ENCODE results near the gene SPHK2. TPM values are rescaled to one million over a fixed set of nuclear protein-coding genes. Genes with fewer than 3 reads are reported as not detected.
A peak's percentile ranks its signal among the peaks of the same experiment; 100 is the strongest.

The SPHK2 gene
- total RNA-seq, 6 donors from 2014 or later: 9.1 to 50.3 (median 26.8) TPM

DNA sequence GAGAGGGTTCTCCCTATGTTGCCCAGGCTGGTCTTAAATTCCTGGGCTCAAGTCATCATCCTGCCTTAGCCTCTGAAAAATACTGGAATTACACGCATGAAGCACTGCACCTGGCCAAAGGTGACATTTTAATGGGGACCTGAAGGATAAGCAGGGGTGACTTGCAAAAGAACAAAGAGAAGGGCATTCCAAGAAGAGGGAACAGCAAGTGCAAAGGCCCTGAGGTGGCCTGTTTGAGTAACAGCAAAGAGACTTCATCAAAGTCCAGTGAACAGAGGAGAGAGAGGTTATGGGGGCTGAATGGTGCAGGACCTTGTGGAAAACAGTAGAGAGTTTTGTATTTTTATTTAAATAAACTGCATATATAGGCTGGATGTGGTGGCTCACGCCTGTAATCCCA, 22.5 kb downstream of the SPHK2 start:
- peaks cover 25 to 38% (median 32%) of the 10 kb centered on the region in 4 donors for H3K4me1 ChIP-seq
- H3K27ac ChIP-seq: no peak overlapping the region
- ATAC-seq (ENCODE audit: low FRiP score in 2 of 2): no peak
- H3K27me3 ChIP-seq: no peaks in the 10 kb centered on the region
- H3K9me3 ChIP-seq: no peaks in the 10 kb centered on the region
- no peaks in the 10 kb centered on the region for H3K36me3 ChIP-seq
- H3K4me3 ChIP-seq: no peak overlapping the region
- DNase-seq: no peak
- 95 to 100% methylated on average over 2 of the region's 2 CpGs for WGBS, 2 donors
- TF ChIP-seq POLR2A (IDR thresholded peaks at IDR 0.05): no peak
- no peak for TF ChIP-seq POLR2AphosphoS5 (IDR thresholded peaks at IDR 0.05)
- no peak for TF ChIP-seq EP300 (IDR thresholded peaks at IDR 0.05)
- TF ChIP-seq, protein P1, sequence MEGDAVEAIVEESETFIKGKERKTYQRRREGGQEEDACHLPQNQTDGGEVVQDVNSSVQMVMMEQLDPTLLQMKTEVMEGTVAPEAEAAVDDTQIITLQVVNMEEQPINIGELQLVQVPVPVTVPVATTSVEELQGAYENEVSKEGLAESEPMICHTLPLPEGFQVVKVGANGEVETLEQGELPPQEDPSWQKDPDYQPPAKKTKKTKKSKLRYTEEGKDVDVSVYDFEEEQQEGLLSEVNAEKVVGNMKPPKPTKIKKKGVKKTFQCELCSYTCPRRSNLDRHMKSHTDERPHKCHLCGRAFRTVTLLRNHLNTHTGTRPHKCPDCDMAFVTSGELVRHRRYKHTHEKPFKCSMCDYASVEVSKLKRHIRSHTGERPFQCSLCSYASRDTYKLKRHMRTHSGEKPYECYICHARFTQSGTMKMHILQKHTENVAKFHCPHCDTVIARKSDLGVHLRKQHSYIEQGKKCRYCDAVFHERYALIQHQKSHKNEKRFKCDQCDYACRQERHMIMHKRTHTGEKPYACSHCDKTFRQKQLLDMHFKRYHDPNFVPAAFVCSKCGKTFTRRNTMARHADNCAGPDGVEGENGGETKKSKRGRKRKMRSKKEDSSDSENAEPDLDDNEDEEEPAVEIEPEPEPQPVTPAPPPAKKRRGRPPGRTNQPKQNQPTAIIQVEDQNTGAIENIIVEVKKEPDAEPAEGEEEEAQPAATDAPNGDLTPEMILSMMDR (IDR thresholded peaks at IDR 0.05): no peak

DNA sequence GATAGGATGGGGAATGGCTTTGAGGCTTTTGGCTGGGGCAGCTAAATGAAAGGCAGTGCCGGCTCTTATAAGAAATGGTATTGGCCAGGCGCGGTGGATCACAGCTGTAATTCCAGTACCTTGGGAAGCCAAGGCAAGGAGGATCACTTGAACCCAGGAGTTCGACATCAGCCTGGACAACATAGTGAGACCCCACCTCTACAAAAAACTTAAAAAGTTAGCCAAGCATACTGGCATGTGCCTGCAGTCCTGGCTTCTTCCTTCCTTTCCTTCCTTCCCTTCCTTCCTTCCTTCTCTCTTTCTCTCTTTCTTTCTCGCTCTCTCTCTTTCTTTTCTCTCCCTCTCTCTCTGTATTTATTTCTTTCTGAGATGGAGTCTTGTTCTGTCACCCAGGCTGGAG, 23.6 kb downstream of the SPHK2 start:
- TF ChIP-seq POLR2A (IDR thresholded peaks at IDR 0.05): no peak
- TF ChIP-seq POLR2AphosphoS5 (IDR thresholded peaks at IDR 0.05): no peak
- no peak for TF ChIP-seq EP300 (IDR thresholded peaks at IDR 0.05)
- TF ChIP-seq, protein P1 (IDR thresholded peaks at IDR 0.05): no peak
- no peak overlapping the region for H3K4me3 ChIP-seq
- H3K9me3 ChIP-seq: no peaks in the 10 kb centered on the region
- H3K4me1 ChIP-seq: peaks cover 24 to 32% (median 31%) of the 10 kb centered on the region in 4 donors
- no peak overlapping the region for H3K27ac ChIP-seq
- H3K36me3 ChIP-seq: no peaks in the 10 kb centered on the region
- DNase-seq: no peak
- no peaks in the 10 kb centered on the region for H3K27me3 ChIP-seq
- no peak for ATAC-seq (ENCODE audit: low FRiP score in 2 of 2)
- 91 to 98% methylated on average over 5 of the region's 5 CpGs for WGBS, 2 donors

DNA sequence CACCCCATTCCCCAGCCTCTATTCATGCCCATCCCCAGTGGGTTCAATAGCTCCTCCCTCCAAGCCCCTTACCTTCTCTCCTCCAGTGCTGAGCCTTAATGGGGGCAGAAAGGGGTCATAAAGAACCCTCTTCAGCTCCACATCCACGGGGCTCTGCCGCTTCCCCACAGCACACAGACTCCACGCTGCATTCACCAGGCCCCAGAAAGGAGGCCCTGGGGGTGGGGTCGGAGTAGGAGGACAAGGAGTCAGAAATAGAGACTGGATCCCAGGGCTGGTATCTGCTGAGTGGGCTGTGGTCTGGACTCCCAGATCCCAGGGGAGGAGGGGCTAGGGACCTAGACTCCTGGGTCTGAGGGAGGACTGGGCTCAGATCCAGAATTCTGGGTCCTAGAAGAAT, 25.0 kb downstream of the SPHK2 start:
- H3K36me3 ChIP-seq: no peaks in the 10 kb centered on the region
- H3K27me3 ChIP-seq: no peaks in the 10 kb centered on the region
- DNase-seq: no peak
- no peaks in the 10 kb centered on the region for H3K9me3 ChIP-seq
- TF ChIP-seq POLR2A (IDR thresholded peaks at IDR 0.05): no peak
- TF ChIP-seq, protein P1 (IDR thresholded peaks at IDR 0.05): no peak
- no peak for TF ChIP-seq EP300 (IDR thresholded peaks at IDR 0.05)
- TF ChIP-seq POLR2AphosphoS5 (IDR thresholded peaks at IDR 0.05): no peak
- no peak overlapping the region for H3K4me3 ChIP-seq
- peak overlapping the region in 1 of 4 donors; percentile 92 for H3K27ac ChIP-seq
- no peak for ATAC-seq (ENCODE audit: low FRiP score in 2 of 2)
- H3K4me1 ChIP-seq: peaks cover 17 to 23% (median 23%) of the 10 kb centered on the region in 4 donors
- 64 to 82% methylated on average over 4 of the region's 4 CpGs for WGBS, 2 donors

DNA sequence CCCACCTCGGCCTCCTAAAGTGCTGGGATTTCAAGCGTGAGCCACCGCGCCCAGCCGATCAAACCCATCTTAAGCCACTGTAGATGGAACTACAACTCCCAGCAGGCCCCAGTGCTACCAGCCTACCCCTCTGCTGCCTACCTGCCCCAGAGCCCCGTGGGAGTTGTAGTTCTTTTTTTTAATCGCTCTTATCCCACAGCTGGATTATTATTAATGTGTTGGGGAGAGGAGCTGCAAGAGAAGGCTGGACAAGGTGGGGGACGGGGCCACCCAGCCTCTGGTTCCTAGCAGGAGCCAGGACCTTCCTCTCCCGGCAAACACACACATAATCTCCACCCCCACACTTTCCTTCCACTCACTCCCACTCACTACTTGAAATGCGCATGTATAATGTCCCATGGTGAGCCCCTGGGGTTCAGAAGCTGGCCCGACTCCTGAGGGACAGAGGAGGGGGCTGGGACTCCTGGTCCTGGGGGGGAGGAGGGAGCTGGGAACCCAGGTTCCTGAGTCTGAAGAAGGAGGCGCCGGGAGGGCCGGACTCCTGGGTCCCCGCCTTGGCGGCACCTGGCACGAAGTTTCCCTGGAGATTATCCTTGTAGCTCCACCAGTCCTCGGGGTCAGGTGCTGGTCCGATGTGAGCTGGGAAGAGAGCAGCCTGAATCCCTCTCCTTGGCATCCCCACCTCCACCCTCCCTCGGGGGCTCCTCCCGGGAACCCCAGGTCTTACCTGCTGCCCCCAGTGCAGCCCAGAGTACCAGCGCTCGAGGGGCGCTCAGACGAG, 25.7 kb downstream of the SPHK2 start:
- peak overlapping the region; percentile 74 to 92 (median 83) for H3K27ac ChIP-seq
- no peak for TF ChIP-seq POLR2A (IDR thresholded peaks at IDR 0.05)
- no peak for TF ChIP-seq EP300 (IDR thresholded peaks at IDR 0.05)
- TF ChIP-seq POLR2AphosphoS5 (IDR thresholded peaks at IDR 0.05): no peak
- TF ChIP-seq, protein P1 (IDR thresholded peaks at IDR 0.05): no peak

More for the DNA sequence above, 25.7 kb downstream of the SPHK2 start:
- Histone ChIP-seq H3K27me3 (no peaks in the 10 kb centered on the region), H3K36me3 (no peaks in the 10 kb centered on the region), H3K4me3 (peak overlapping the region in 3 of 4 donors; percentile 47 to 68 (median 50)), H3K4me1 (peaks cover 17 to 23% (median 23%) of the 10 kb centered on the region in 4 donors), H3K9me3 (no peaks in the 10 kb centered on the region)
- 8 to 14% methylated on average over 16 to 21 of the region's 25 CpGs for WGBS, 2 donors
- DNase-seq (peak in 1 of 2 donors; percentile 84), ATAC-seq (ENCODE audit: low FRiP score in 2 of 2) (peak; percentile 86 to 90)

Measured in upper lobe of left lung (tissue), 6 donors.